Skin epidermis (tissue), 12 donors: ENCODE measurements around the gene KCNQ1.

Source experiments
- H3K27ac ChIP-seq, 21 experiments: fragments of 200-600 bp; sonication (generic) in 11 of 21; one replicate each; pipeline ENCODE4 v1.5.0; 2020; ENCODE audit warnings: mild to moderate bottlenecking in 3 of 21, inconsistent platforms in 2 of 21, moderate library complexity in 2 of 21
- H3K4me3 ChIP-seq, 7 experiments: fragments of 200-600 bp; sonication (generic) in 2 of 7; one replicate each; pipeline ENCODE4 v1.5.0; 2020; ENCODE audit warnings: inconsistent platforms in 2 of 7, mild to moderate bottlenecking in 2 of 7, moderate library complexity in 1 of 7

The KCNQ1 gene

GRCh38 chr11:2893935-2894334 is 449.1 kb downstream of the KCNQ1 start:
- Histone ChIP-seq H3K4me3 (no peak overlapping the region), H3K27ac (no peak overlapping the region)

GRCh38 chr11:2896047-2896446 is 451.2 kb downstream of the KCNQ1 start:
- H3K4me3 ChIP-seq = no peak overlapping the region
- no peak overlapping the region for H3K27ac ChIP-seq

DNA sequence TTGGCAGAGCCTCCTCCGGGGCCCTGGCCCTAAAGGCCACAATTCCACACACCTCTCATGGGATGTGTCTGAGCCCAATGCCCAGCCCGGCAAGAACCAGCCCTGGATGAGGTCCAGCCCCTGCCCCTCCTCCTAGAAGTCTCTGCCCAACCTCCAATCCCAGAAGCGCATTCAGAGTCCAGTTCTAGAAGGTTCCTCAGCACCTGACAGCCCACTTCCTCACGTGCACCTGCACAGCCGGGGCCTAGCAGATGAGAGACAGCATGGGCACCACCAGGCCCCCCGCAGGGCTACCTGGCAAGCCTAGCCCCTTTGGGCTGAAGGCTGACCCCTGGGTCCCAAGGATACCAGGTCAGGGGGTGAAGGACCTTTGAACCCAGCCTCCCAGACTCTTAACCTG is 452.2 kb downstream of the KCNQ1 start:
- Histone ChIP-seq H3K27ac (peak overlapping the region in 1 of 21 experiments; percentile 10), H3K4me3 (no peak overlapping the region)

- H3K4me3 ChIP-seq = no peak overlapping the region
- peak overlapping the region in 19 of 21 experiments; percentile 22 to 85 (median 62) for H3K27ac ChIP-seq
These were observed 453.7 kb downstream of the KCNQ1 start for GRCh38 chr11:2898366-2899079.
